GM21423 (cell line): Measurements from ENCODE around the gene KLK15.

ENCODE experiments used
- ATAC-seq: cut with Tn5 transposase; IDR thresholded peaks from one replicate; pipeline ENCODE4 v1.9.1; 2021; ENCODE audit warnings: mild to moderate bottlenecking, moderate library complexity; ENCODE audit not compliant: unreplicated experiment

Gene KLK15

DNA sequence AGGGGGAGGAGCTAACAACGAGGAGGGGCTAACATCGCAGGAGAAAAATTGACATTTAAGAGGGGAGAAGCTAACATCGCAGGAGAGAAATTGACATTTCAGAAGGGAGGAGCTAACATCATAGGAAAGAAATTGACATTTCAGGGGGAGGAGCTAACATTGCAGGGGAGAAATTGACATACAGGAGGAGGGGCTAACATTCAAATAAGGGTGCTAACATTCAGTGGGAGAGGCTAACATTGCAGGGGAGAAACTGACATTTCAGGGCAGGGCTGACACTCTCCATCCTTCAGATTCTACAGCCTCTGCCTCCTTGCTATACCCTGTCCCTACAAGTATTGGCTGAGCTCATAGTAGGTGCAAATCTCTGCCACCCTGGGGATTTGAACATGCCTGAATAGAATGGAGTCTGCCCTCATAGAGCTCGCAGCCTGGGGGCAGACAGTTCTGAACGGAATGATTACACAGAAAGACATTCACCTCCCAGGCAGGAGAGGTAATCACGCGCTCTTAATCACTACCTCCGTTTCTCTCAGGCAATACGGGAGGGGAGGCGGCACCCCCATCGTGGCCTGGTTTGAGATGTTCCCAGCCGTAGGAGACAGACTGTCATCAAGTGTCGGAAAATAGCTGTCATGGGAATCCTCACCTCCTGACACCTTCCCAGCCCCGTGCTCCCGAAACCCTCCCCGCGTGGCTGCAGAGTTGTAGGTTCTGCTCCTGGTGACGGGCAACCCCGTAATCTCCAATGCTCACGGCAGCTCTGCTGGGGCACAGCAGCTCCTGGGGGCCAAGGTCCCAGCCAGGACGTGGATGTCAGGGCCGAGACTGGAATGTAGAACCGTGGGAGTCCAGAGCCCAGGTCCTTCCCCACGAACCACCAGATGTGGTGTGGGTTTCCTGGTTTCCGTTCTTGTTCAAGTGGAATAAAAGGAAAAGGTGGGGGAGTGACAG is 53.6 kb downstream of the KLK15 start:
- ATAC-seq: no peak

GRCh38 chr19:50778906-50779430 is 54.4 kb downstream of the KLK15 start:
- no peak for ATAC-seq

- ATAC-seq: no peak
These were observed 55.5 kb downstream of the KLK15 start for GRCh38 chr19:50777830-50778303.

- no peak for ATAC-seq
These were observed 56.1 kb downstream of the KLK15 start for GRCh38 chr19:50777261-50777660.

DNA sequence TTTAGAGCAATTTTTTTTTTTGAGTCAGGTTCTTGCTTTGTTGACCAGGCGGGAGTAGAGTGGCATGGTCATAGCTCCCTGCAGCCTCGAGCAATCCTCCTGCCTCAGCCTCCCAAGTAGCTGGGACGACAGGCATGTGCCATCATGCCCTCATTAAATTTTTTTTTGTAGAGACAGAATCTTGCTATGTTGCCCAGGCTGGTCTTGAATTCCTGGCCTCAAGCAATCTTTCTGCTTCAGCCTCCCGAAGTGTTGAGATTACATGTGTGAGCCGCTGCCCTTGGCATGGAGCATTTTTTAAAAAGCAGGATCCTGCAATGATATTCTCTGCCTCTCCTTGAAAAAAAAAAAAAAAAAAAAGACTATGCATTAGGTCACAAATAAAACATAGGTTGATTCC is 57.2 kb downstream of the KLK15 start:
- ATAC-seq: no peak
